HepG2 (cell line): Measurements from ENCODE around the gene SLC9A9.

ENCODE experiments used
- EP300 ChIP-seq, 3 experiments: sonication (generic) in 1 of 3; formaldehyde crosslinking in 1 of 3; IDR thresholded peaks; 2 replicates each; pipeline versions ENCODE4 v1.5.1 to v1.6.1; 2011 to 2020; ENCODE audit warnings: low read depth in 2 of 3, low read length in 2 of 3, borderline replicate concordance in 1 of 3, improper control_type of control experiment in 1 of 3, mild to moderate bottlenecking in 1 of 3, missing genetic modification reagents in 1 of 3, moderate library complexity in 1 of 3
- HDAC6 ChIP-seq: fragments of 200-600 bp; sonication (generic); IDR thresholded peaks from 2 replicates; pipeline ENCODE4 v1.7.0; 2017; ENCODE audit warnings: mild to moderate bottlenecking, antibody characterized with exemption, low read length, low read depth
- POLR2A ChIP-seq, 2 experiments: IDR thresholded peaks; 2 replicates each; pipeline ENCODE4 v1.6.1; 2011; ENCODE audit warnings: low read depth in 2 of 2, low read length in 2 of 2, mild to moderate bottlenecking in 1 of 2, moderate library complexity in 1 of 2; ENCODE audit not compliant: insufficient read depth in 1 of 2
- RXRA ChIP-seq: sonication (generic); formaldehyde crosslinking; IDR thresholded peaks from 2 replicates; pipeline ENCODE4 v1.5.1; 2020; ENCODE audit warnings: missing genetic modification reagents
- YY1 ChIP-seq: IDR thresholded peaks from 2 replicates; pipeline ENCODE4 v1.6.1; 2011; ENCODE audit warnings: low read length, low read depth, moderate library complexity, mild to moderate bottlenecking; ENCODE audit not compliant: insufficient read depth, insufficient replicate concordance
- TF ChIP-seq, protein P1 (sequence below): sonication (generic); formaldehyde crosslinking; IDR thresholded peaks from 2 replicates; pipeline ENCODE4 v1.4.0; 2020; ENCODE audit warnings: missing genetic modification reagents, borderline replicate concordance
- TF ChIP-seq, protein P2 (sequence below): sonication (generic); formaldehyde crosslinking; IDR thresholded peaks from 2 replicates; pipeline ENCODE4 v1.4.0; 2020; ENCODE audit warnings: low read depth, missing genetic modification reagents
- TF ChIP-seq, protein P3 (sequence below): sonication (generic); formaldehyde crosslinking; IDR thresholded peaks from 2 replicates; pipeline ENCODE4 v1.4.0; 2020; ENCODE audit warnings: missing genetic modification reagents

DNA sequence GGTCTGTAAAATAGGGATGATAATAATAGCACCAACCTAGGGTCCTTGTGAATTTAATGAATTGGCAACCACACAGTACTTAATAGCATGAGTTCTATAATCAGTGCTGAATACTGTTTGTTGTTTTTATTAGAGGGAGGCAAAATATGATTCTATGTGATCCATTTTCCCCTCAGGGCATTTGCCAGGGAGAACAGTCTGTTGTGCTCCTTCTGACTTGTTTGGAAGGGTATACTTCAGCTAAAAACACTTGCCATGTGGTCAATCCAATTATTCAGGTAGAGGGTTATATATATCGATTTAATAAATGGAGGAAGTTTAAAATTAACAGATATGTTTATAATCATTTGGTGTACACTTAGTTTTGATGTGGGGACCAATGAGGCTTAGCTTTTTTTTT lies 423.4 kb downstream of the SLC9A9 start:
- TF ChIP-seq EP300 (IDR thresholded peaks at IDR 0.05; ENCODE audit: low read depth in 2 of 2, low read length in 2 of 2) (no peak), EP300 (CRISPR knock-in tag; IDR thresholded peaks at IDR 0.05; ENCODE audit: borderline replicate concordance) (no peak), RXRA (CRISPR knock-in tag) (no peak), YY1 (no peak), HDAC6 (no peak), POLR2A (IDR thresholded peaks at IDR 0.05; ENCODE audit: insufficient read depth in 1 of 2, low read depth in 2 of 2, low read length in 2 of 2) (no peak)
- TF ChIP-seq, protein P1, sequence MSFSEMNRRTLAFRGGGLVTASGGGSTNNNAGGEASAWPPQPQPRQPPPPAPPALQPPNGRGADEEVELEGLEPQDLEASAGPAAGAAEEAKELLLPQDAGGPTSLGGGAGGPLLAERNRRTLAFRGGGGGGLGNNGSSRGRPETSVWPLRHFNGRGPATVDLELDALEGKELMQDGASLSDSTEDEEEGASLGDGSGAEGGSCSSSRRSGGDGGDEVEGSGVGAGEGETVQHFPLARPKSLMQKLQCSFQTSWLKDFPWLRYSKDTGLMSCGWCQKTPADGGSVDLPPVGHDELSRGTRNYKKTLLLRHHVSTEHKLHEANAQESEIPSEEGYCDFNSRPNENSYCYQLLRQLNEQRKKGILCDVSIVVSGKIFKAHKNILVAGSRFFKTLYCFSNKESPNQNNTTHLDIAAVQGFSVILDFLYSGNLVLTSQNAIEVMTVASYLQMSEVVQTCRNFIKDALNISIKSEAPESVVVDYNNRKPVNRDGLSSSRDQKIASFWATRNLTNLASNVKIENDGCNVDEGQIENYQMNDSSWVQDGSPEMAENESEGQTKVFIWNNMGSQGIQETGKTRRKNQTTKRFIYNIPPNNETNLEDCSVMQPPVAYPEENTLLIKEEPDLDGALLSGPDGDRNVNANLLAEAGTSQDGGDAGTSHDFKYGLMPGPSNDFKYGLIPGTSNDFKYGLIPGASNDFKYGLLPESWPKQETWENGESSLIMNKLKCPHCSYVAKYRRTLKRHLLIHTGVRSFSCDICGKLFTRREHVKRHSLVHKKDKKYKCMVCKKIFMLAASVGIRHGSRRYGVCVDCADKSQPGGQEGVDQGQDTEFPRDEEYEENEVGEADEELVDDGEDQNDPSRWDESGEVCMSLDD (CRISPR knock-in tag): no peak
- TF ChIP-seq, protein P2, sequence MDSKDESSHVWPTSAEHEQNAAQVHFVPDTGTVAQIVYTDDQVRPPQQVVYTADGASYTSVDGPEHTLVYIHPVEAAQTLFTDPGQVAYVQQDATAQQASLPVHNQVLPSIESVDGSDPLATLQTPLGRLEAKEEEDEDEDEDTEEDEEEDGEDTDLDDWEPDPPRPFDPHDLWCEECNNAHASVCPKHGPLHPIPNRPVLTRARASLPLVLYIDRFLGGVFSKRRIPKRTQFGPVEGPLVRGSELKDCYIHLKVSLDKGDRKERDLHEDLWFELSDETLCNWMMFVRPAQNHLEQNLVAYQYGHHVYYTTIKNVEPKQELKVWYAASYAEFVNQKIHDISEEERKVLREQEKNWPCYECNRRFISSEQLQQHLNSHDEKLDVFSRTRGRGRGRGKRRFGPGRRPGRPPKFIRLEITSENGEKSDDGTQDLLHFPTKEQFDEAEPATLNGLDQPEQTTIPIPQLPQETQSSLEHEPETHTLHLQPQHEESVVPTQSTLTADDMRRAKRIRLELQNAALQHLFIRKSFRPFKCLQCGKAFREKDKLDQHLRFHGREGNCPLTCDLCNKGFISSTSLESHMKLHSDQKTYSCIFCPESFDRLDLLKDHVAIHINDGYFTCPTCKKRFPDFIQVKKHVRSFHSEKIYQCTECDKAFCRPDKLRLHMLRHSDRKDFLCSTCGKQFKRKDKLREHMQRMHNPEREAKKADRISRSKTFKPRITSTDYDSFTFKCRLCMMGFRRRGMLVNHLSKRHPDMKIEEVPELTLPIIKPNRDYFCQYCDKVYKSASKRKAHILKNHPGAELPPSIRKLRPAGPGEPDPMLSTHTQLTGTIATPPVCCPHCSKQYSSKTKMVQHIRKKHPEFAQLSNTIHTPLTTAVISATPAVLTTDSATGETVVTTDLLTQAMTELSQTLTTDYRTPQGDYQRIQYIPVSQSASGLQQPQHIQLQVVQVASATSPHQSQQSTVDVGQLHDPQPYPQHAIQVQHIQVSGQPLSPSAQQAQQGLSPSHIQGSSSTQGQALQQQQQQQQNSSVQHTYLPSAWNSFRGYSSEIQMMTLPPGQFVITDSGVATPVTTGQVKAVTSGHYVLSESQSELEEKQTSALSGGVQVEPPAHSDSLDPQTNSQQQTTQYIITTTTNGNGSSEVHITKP (CRISPR knock-in tag): no peak
- TF ChIP-seq, protein P3, sequence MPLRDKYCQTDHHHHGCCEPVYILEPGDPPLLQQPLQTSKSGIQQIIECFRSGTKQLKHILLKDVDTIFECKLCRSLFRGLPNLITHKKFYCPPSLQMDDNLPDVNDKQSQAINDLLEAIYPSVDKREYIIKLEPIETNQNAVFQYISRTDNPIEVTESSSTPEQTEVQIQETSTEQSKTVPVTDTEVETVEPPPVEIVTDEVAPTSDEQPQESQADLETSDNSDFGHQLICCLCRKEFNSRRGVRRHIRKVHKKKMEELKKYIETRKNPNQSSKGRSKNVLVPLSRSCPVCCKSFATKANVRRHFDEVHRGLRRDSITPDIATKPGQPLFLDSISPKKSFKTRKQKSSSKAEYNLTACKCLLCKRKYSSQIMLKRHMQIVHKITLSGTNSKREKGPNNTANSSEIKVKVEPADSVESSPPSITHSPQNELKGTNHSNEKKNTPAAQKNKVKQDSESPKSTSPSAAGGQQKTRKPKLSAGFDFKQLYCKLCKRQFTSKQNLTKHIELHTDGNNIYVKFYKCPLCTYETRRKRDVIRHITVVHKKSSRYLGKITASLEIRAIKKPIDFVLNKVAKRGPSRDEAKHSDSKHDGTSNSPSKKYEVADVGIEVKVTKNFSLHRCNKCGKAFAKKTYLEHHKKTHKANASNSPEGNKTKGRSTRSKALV (CRISPR knock-in tag): no peak
